Bronchial epithelial cell (primary cell): ENCODE measurements around the gene EPHA3. TPM values are rescaled to one million over a fixed set of nuclear protein-coding genes. Genes with fewer than 3 reads are reported as not detected.

Experiments
- DNase-seq: peaks from one replicate; pipeline ENCODE4 v3.0.0-alpha.2; 2010; ENCODE audit warnings: low read depth
- FAIRE-seq: peaks from 2 replicates; lab custom pipeline; 2011; peaks lifted over from hg19 to GRCh38; lab: Jason Lieb, UNC
- H3K27me3 ChIP-seq: 2 replicates; pipeline ENCODE4 v1.5.1; 2011; ENCODE audit warnings: low read length; ENCODE audit not compliant: control insufficient read depth, insufficient read depth
- H3K36me3 ChIP-seq: 2 replicates; pipeline ENCODE4 v1.5.1; 2011; ENCODE audit warnings: low read length; ENCODE audit not compliant: control insufficient read depth, insufficient read depth
- H3K4me3 ChIP-seq: 2 replicates; pipeline ENCODE4 v1.5.1; 2011; ENCODE audit warnings: mild to moderate bottlenecking, low read depth, low read length, control low read depth
- CTCF ChIP-seq: IDR thresholded peaks from 2 replicates; pipeline ENCODE4 v1.5.1; 2011; ENCODE audit warnings: mild to moderate bottlenecking, moderate library complexity, low read length, control low read depth, inconsistent platforms; ENCODE audit not compliant: insufficient read depth, severe bottlenecking
- total RNA-seq: library from RNA; depleted of rRNA; stranded (reverse); fragments of >200 nt; gene quantifications from 2 replicates; pipeline ENCODE4 v1.2.1, GENCODE V29; 2014

The EPHA3 gene
- total RNA-seq, 1 donor from 2014 or later: under 0.01 TPM

DNA sequence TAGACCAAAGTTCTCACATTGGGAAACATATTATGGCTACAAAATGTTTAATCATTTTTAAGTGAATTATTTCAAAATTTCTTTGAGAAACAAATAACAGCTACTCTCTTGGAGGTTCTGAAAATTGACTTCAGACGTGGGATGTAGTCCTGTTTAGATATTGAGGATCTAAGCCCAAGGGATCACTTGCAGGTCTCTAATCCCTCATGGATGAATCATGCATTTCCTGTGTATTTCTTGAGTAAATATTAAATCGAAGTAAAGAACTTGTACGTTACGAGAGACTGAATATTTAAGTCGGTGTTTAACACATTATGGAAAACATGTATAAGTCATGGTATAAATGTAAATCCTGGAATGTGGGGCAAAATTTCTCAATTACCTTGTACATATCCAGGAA is 119.8 kb downstream of the EPHA3 start:
- TF ChIP-seq CTCF: no peak
- DNase-seq (peak; percentile 79), FAIRE-seq (no peak)

DNA sequence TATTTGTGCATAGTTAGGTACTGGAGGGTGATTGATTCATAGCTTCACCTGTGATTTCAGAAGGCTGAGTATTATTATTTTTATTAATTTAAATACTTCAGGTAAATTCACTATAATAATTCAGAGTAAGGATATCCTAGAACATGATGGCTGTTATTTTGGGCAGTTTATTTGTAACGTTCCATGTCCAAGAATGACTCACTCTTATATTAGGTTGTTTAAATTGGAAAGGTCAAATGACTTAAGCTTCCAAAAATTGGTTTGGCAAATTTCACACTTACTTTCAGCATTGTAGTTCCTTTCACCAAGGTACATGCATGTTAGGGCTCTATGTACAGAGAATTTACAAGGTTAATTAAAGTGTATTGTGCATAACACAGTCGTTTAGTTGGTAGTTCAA is 120.2 kb downstream of the EPHA3 start:
- no peak for TF ChIP-seq CTCF
- H3K27me3 ChIP-seq: no peaks in the 10 kb centered on the region
- DNase-seq (no peak), FAIRE-seq (no peak)
- no peak overlapping the region for H3K4me3 ChIP-seq
- no peaks in the 10 kb centered on the region for H3K36me3 ChIP-seq

More for the DNA sequence above, 119.8 kb downstream of the EPHA3 start:
- Histone ChIP-seq H3K27me3 (no peaks in the 10 kb centered on the region), H3K36me3 (no peaks in the 10 kb centered on the region), H3K4me3 (no peak overlapping the region)

DNA sequence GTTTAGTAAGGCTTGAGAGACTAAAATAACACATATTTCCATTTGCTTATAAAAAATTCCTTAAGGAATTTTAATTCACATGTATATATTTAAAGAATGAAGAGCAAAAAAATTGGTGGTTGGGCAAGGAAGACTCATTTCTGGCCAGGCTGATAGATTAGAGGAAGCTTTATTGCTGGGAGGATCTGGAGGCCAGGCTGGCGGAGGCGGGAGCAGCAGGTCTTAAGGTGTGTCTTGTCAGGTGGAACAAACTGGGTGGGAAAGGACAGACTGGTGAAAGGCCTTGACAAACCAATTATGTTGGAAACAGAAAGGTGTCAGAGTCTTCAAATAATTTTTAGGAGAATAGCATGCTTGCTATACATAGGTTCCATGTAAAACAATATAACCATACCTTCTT is 124.7 kb downstream of the EPHA3 start:
- FAIRE-seq: no peak
- no peak for TF ChIP-seq CTCF
- H3K4me3 ChIP-seq: no peak overlapping the region
- H3K27me3 ChIP-seq: no peaks in the 10 kb centered on the region
- DNase-seq: no peak
- no peaks in the 10 kb centered on the region for H3K36me3 ChIP-seq

DNA sequence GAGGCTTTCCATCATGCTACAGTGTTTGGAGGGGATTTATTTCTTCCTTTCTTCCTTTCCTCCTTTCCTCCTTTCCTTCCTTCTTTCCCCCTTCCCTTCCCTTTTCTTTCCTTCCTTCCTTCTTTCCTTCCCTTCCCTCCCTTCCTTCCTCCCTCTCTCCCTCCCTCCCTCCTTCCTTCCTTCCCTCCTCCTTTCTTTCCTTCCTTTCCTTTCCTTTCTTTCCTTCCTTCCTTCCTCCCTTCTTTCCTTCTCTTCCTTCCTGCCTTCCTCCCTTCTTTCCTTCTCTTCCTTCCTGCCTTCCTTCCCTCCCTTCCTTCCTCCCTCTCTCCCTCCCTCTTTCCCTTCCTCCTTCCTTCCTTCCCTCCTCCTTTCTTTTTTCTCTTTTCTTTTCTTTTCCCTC is 127.2 kb downstream of the EPHA3 start:
- TF ChIP-seq CTCF: no peak
- DNase-seq (no peak), FAIRE-seq (no peak)
- Histone ChIP-seq H3K36me3 (no peaks in the 10 kb centered on the region), H3K27me3 (no peaks in the 10 kb centered on the region), H3K4me3 (no peak overlapping the region)

GRCh38 chr3:89238846-89239245 is 131.4 kb downstream of the EPHA3 start:
- FAIRE-seq: no peak
- DNase-seq: no peak

More at GRCh38 chr3:89238846-89239245, 131.4 kb downstream of the EPHA3 start:
- TF ChIP-seq CTCF: no peak
- H3K27me3 ChIP-seq: no peaks in the 10 kb centered on the region
- H3K4me3 ChIP-seq: no peak overlapping the region
- H3K36me3 ChIP-seq: no peaks in the 10 kb centered on the region
